DND-41 (cell line): Measurements from ENCODE around the gene CCDC91.

ENCODE experiments used
- ATAC-seq: fragments of 200-7000 bp; cut with Tn5 transposase; 3 replicates; pipeline ENCODE4 v1.9.1; 2021; ENCODE audit warnings: low read depth; ENCODE audit not compliant: insufficient read depth
- DNase-seq: peaks from one replicate; pipeline ENCODE4 v3.0.0-alpha.2; 2020
- H2AFZ ChIP-seq: 2 replicates; pipeline ENCODE4 v1.6.0; 2012; ENCODE audit warnings: low read depth, low read length
- H3K27ac ChIP-seq: 2 replicates; pipeline ENCODE4 v1.5.1; 2012; ENCODE audit warnings: low read length, inconsistent platforms
- H3K27me3 ChIP-seq: fragments of 200-600 bp; sonication (generic); 2 replicates; pipeline ENCODE4 v1.6.0; 2012; ENCODE audit warnings: low read length, mild to moderate bottlenecking, inconsistent platforms; ENCODE audit not compliant: insufficient read depth, poor library complexity
- H3K36me3 ChIP-seq: 2 replicates; pipeline ENCODE4 v1.5.1; 2012; ENCODE audit warnings: low read length, inconsistent platforms; ENCODE audit not compliant: insufficient read depth
- H3K4me1 ChIP-seq: 2 replicates; pipeline ENCODE4 v1.5.1; 2012; ENCODE audit warnings: mild to moderate bottlenecking, low read length; ENCODE audit not compliant: insufficient read depth
- H3K4me2 ChIP-seq: 2 replicates; pipeline ENCODE4 v1.6.0; 2012; ENCODE audit warnings: mild to moderate bottlenecking, moderate library complexity, low read length, inconsistent platforms; ENCODE audit not compliant: insufficient read depth
- H3K4me3 ChIP-seq, 2 experiments: fragments of 200-600 bp in 1 of 2; shearing (Covaris generic) in 1 of 2; 2 replicates each; pipeline ENCODE4 v1.5.1; 2012 to 2016; ENCODE audit warnings: inconsistent platforms in 2 of 2, low read length in 2 of 2, mild to moderate bottlenecking in 2 of 2, low read depth in 1 of 2, moderate library complexity in 1 of 2
- H3K79me2 ChIP-seq: 2 replicates; pipeline ENCODE4 v1.6.0; 2012; ENCODE audit warnings: low read length, inconsistent platforms; ENCODE audit not compliant: insufficient read depth
- H3K9ac ChIP-seq: 2 replicates; pipeline ENCODE4 v1.6.0; 2012; ENCODE audit warnings: low read depth, mild to moderate bottlenecking, inconsistent platforms, low read length, moderate library complexity
- H3K9me3 ChIP-seq: 2 replicates; pipeline ENCODE4 v1.5.1; 2012; ENCODE audit warnings: low read length, moderate library complexity, mild to moderate bottlenecking, inconsistent platforms; ENCODE audit not compliant: insufficient read depth, severe bottlenecking
- H4K20me1 ChIP-seq: 2 replicates; pipeline ENCODE4 v1.6.0; 2012; ENCODE audit warnings: low read length; ENCODE audit not compliant: insufficient read depth
- CTCF ChIP-seq: IDR thresholded peaks from 2 replicates; pipeline ENCODE4 v1.5.1; 2012; ENCODE audit warnings: borderline replicate concordance, low read length, moderate library complexity, mild to moderate bottlenecking; ENCODE audit not compliant: poor library complexity, severe bottlenecking; ENCODE audit errors: extremely low read depth
- EZH2 ChIP-seq: IDR thresholded peaks from 3 replicates; pipeline ENCODE4 v1.6.1; 2012; ENCODE audit warnings: borderline replicate concordance, low read depth, mild to moderate bottlenecking, moderate library complexity, low read length, inconsistent platforms; ENCODE audit not compliant: severe bottlenecking

Gene CCDC91

GRCh38 chr12:28355161-28355560, 164.9 kb downstream of the CCDC91 start:
- Histone ChIP-seq H2AFZ (no peak overlapping the region), H3K27me3 (no peaks in the 10 kb centered on the region), H3K4me2 (no peak overlapping the region), H3K4me1 (no peaks in the 10 kb centered on the region), H3K4me3 (no peak overlapping the region), H4K20me1 (no peaks in the 10 kb centered on the region), H3K79me2 (no peaks in the 10 kb centered on the region; the same call in 1 of the 2 replicates), H3K36me3 (peaks cover 19% of the 10 kb centered on the region), H3K27ac (no peak overlapping the region), H3K9ac (no peak overlapping the region), H3K9me3 (peaks cover 8% of the 10 kb centered on the region)
- ATAC-seq (no peak), DNase-seq (no peak)
- no peak for TF ChIP-seq EZH2
- no peak for TF ChIP-seq CTCF

- Histone ChIP-seq H3K9me3 (no peaks in the 10 kb centered on the region), H3K4me1 (no peaks in the 10 kb centered on the region), H4K20me1 (no peaks in the 10 kb centered on the region), H2AFZ (no peak overlapping the region), H3K4me3 (no peak overlapping the region), H3K27me3 (no peaks in the 10 kb centered on the region), H3K27ac (no peak overlapping the region), H3K9ac (no peak overlapping the region), H3K4me2 (no peak overlapping the region), H3K36me3 (peaks cover 2% of the 10 kb centered on the region; the same call in 1 of the 2 replicates), H3K79me2 (no peaks in the 10 kb centered on the region; the same call in 1 of the 2 replicates)
- ATAC-seq (no peak), DNase-seq (no peak)
- TF ChIP-seq EZH2 (no peak), CTCF (no peak)
Measured at GRCh38 chr12:28360253-28360652, 170.0 kb downstream of the CCDC91 start.

GRCh38 chr12:28367326-28367725, 177.1 kb downstream of the CCDC91 start:
- DNase-seq: no peak
- no peaks in the 10 kb centered on the region for H3K4me1 ChIP-seq
- H3K4me3 ChIP-seq: no peak overlapping the region
- no peak for ATAC-seq
- H3K79me2 ChIP-seq: no peaks in the 10 kb centered on the region
- peaks cover 46% of the 10 kb centered on the region for H3K36me3 ChIP-seq
- TF ChIP-seq CTCF: no peak
- no peak for TF ChIP-seq EZH2
- H3K27ac ChIP-seq: no peak overlapping the region
- no peaks in the 10 kb centered on the region for H4K20me1 ChIP-seq
- no peak overlapping the region for H3K9ac ChIP-seq
- H3K4me2 ChIP-seq: no peak overlapping the region
- no peak overlapping the region for H2AFZ ChIP-seq
- H3K9me3 ChIP-seq: peaks cover 40% of the 10 kb centered on the region
- H3K27me3 ChIP-seq: no peaks in the 10 kb centered on the region

GRCh38 chr12:28367993-28368392, 177.7 kb downstream of the CCDC91 start:
- H3K27ac ChIP-seq: no peak overlapping the region
- H3K4me3 ChIP-seq: no peak overlapping the region
- H4K20me1 ChIP-seq: no peaks in the 10 kb centered on the region
- H3K36me3 ChIP-seq: peaks cover 46% of the 10 kb centered on the region
- DNase-seq: no peak
- H3K9me3 ChIP-seq: peaks cover 40% of the 10 kb centered on the region
- no peak for ATAC-seq
- H3K9ac ChIP-seq: no peak overlapping the region
- H3K4me2 ChIP-seq: no peak overlapping the region
- no peaks in the 10 kb centered on the region for H3K4me1 ChIP-seq
- no peaks in the 10 kb centered on the region for H3K27me3 ChIP-seq
- H3K79me2 ChIP-seq: no peaks in the 10 kb centered on the region
- no peak overlapping the region for H2AFZ ChIP-seq
- TF ChIP-seq EZH2 (no peak), CTCF (no peak)
